Upper lobe of left lung (tissue), 6 donors: ENCODE data around the gene BIRC6. TPM values are rescaled to one million over a fixed set of nuclear protein-coding genes. Genes with fewer than 3 reads are reported as not detected.

ENCODE experiments used
- ATAC-seq, 2 donors: fragments of 200-7000 bp; cut with Tn5 transposase; one replicate each; pipeline ENCODE4 v1.9.1; 2022; ENCODE audit warnings: mild to moderate bottlenecking in 2 of 2, moderate library complexity in 2 of 2; ENCODE audit not compliant: low FRiP score in 2 of 2
- DNase-seq, 2 donors: peaks; one replicate each; pipeline ENCODE4 v3.0.0-alpha.2; 2019 to 2020
- H3K27ac ChIP-seq, 4 donors: fragments of 200-600 bp; sonication (generic); one replicate each; pipeline ENCODE4 v1.5.1; 2016 to 2019
- H3K27me3 ChIP-seq, 4 donors: fragments of 200-600 bp; sonication (generic); one replicate each; pipeline ENCODE4 v1.5.1; 2017 to 2019
- H3K36me3 ChIP-seq, 4 donors: fragments of 200-600 bp; sonication (generic); one replicate each; pipeline ENCODE4 v1.5.1; 2016 to 2019
- H3K4me1 ChIP-seq, 4 donors: fragments of 200-600 bp; sonication (generic); one replicate each; pipeline ENCODE4 v1.5.1; 2018 to 2019
- H3K4me3 ChIP-seq, 4 donors: fragments of 200-600 bp; sonication (generic); one replicate each; pipeline ENCODE4 v1.5.1; 2017 to 2019; ENCODE audit warnings: mild to moderate bottlenecking in 2 of 4, moderate library complexity in 1 of 4
- H3K9me3 ChIP-seq, 4 donors: fragments of 200-600 bp; sonication (generic); one replicate each; pipeline ENCODE4 v1.5.1; 2018 to 2019
- EP300 ChIP-seq, 4 donors: sonication (generic); formaldehyde crosslinking; IDR thresholded peaks; one replicate each; pipeline ENCODE4 v1.5.1; 2017; ENCODE audit warnings: antibody characterized with exemption in 4 of 4, control low read depth in 2 of 4
- POLR2A ChIP-seq, 4 donors: fragments of 450-650 bp; IDR thresholded peaks; one replicate each; pipeline ENCODE4 v1.5.1; 2016 to 2017; ENCODE audit warnings: antibody characterized with exemption in 4 of 4, mild to moderate bottlenecking in 2 of 4
- POLR2AphosphoS5 ChIP-seq, 2 donors: sonication (generic); formaldehyde crosslinking; IDR thresholded peaks; one replicate each; pipeline ENCODE4 v1.5.1; 2017; ENCODE audit warnings: antibody characterized with exemption in 2 of 2
- WGBS, 2 donors: methylation state at CpG; one replicate each; pipeline ENCODE4 v1.1.5; 2017 to 2018; 5-methylcytosine and 5-hydroxymethylcytosine counted together
- total RNA-seq, 6 donors: library from RNA; depleted of rRNA in 4 of 6; stranded (reverse); fragments of >200 nt in 4 of 6; gene quantifications; one replicate each; pipeline versions ENCODE4 v1.1.0 to v1.2.1, GENCODE V29; 2016 to 2021
- TF ChIP-seq, protein P1 (sequence below), 6 experiments: fragments of 450-650 bp in 4 of 6; fragments of 200-600 bp in 2 of 6; sonication (generic) in 2 of 6; IDR thresholded peaks; one replicate each; pipeline ENCODE4 v1.5.1; 2016 to 2019; ENCODE audit warnings: antibody characterized with exemption in 6 of 6
- donor health status: DM: no; HTN: no; CAD: no; lungs with moderate emphysema.
- donor health status: DM: no; HTN: yes; CAD: no; lungs with severe emphysema.

BIRC6 gene
- total RNA-seq, 6 donors from 2014 or later: 60.4 to 198 (median 101) TPM

DNA sequence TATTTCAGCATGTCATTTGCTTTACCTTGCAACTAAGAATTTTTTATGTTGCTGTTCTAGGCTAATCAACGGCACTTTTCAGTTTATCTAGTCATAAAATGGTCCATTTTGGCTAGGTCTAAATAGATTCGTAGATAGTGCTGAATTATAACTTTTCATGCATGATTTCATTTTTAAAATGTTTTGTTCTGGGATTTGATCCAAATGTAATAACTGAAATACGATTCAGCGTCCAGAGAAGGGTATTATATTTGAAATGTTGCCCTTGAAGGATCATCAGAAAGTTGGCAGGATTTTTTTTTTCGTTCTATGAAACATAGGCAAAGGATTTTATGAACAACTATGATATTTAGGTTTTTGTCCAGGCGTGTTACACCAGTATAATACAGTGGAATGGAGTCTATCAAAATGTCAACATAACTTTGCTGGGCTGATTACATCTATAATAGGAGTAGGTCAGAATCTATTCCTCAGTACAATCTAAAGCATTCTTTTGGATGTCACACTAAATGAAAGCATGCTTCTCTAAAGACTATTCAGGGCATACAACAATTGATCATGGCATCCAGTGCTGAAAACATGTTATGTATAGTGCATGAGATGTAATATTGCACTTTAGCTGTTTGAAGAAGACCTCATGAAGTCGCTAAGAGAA is 295.9 kb downstream of the BIRC6 start:
- Histone ChIP-seq H3K36me3 (peaks cover 0 to 56% (median 14%) of the 10 kb centered on the region in 4 donors), H3K27ac (no peak overlapping the region), H3K27me3 (no peaks in the 10 kb centered on the region), H3K4me1 (no peaks in the 10 kb centered on the region), H3K4me3 (no peak overlapping the region), H3K9me3 (no peaks in the 10 kb centered on the region)
- TF ChIP-seq EP300 (IDR thresholded peaks at IDR 0.05) (no peak), POLR2AphosphoS5 (IDR thresholded peaks at IDR 0.05) (no peak), POLR2A (IDR thresholded peaks at IDR 0.05) (no peak)
- TF ChIP-seq, protein P1, sequence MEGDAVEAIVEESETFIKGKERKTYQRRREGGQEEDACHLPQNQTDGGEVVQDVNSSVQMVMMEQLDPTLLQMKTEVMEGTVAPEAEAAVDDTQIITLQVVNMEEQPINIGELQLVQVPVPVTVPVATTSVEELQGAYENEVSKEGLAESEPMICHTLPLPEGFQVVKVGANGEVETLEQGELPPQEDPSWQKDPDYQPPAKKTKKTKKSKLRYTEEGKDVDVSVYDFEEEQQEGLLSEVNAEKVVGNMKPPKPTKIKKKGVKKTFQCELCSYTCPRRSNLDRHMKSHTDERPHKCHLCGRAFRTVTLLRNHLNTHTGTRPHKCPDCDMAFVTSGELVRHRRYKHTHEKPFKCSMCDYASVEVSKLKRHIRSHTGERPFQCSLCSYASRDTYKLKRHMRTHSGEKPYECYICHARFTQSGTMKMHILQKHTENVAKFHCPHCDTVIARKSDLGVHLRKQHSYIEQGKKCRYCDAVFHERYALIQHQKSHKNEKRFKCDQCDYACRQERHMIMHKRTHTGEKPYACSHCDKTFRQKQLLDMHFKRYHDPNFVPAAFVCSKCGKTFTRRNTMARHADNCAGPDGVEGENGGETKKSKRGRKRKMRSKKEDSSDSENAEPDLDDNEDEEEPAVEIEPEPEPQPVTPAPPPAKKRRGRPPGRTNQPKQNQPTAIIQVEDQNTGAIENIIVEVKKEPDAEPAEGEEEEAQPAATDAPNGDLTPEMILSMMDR (IDR thresholded peaks at IDR 0.05): no peak
- ATAC-seq: no peak
- WGBS, 2 donors: 78 to 81% methylated on average over 7 of the region's 7 CpGs
- DNase-seq: no peak

DNA sequence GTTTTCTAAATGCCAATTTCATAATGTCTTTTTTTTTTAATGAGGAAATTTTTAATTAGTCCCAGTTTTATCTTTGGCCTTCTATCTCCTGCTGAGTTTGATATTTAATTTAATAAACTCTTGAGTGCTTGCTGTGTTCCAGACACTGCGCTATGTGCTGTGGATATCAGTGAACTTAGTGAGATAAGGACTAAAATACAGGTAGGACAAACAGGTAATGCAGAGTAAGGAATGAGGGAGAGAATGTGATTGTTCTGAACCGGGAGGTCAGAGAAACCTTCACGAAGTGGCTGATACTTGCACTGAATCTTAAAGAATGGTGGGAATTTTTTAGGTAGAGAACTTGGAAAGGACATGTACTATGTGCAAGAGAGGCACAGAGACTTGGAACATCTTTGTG is 299.2 kb downstream of the BIRC6 start:
- Histone ChIP-seq H3K27me3 (no peaks in the 10 kb centered on the region), H3K9me3 (no peaks in the 10 kb centered on the region), H3K27ac (no peak overlapping the region), H3K4me3 (no peak overlapping the region), H3K4me1 (no peaks in the 10 kb centered on the region), H3K36me3 (peaks cover 0 to 27% (median 5%) of the 10 kb centered on the region in 4 donors)
- DNase-seq: no peak
- WGBS, 2 donors: 82 to 83% methylated on average over 3 of the region's 3 CpGs
- no peak for ATAC-seq
- TF ChIP-seq, protein P1 (IDR thresholded peaks at IDR 0.05): no peak
- TF ChIP-seq POLR2AphosphoS5 (IDR thresholded peaks at IDR 0.05): no peak
- TF ChIP-seq POLR2A (IDR thresholded peaks at IDR 0.05): no peak
- TF ChIP-seq EP300 (IDR thresholded peaks at IDR 0.05): no peak

- no peak overlapping the region for H3K4me3 ChIP-seq
- no peaks in the 10 kb centered on the region for H3K36me3 ChIP-seq
- no peak for ATAC-seq
- no peaks in the 10 kb centered on the region for H3K9me3 ChIP-seq
- no peak for DNase-seq
- no peaks in the 10 kb centered on the region for H3K27me3 ChIP-seq
- WGBS, 2 donors: 90 to 96% methylated on average over 8 of the region's 8 CpGs
- TF ChIP-seq, protein P1 (IDR thresholded peaks at IDR 0.05): no peak
- TF ChIP-seq POLR2A (IDR thresholded peaks at IDR 0.05): no peak
- no peak for TF ChIP-seq POLR2AphosphoS5 (IDR thresholded peaks at IDR 0.05)
- no peak for TF ChIP-seq EP300 (IDR thresholded peaks at IDR 0.05)
- H3K27ac ChIP-seq: no peak overlapping the region
- no peaks in the 10 kb centered on the region for H3K4me1 ChIP-seq
Measured at GRCh38 chr2:32663864-32664263, 307.0 kb downstream of the BIRC6 start.

DNA sequence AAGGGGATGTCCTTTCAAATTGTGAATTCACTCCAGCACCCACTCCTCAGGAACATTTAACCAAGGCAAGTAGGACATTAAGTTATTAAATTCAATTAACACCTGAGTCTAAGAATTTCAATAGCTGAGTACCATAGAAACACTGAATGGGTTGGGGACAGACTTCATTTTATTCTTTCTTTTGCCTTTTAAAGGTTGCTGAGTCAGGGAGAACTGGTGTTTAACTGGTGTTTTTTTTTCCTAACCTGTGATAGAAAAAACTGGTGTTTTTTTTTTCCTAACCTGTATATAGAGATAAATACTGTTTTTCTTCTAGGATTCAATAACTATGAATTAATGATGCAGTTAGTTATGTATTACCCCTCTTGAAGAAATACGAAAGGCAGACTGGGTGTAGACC is 309.9 kb downstream of the BIRC6 start:
- Histone ChIP-seq H3K27me3 (no peaks in the 10 kb centered on the region), H3K4me3 (no peak overlapping the region), H3K27ac (no peak overlapping the region), H3K36me3 (peaks cover 0 to 4% (median 0%) of the 10 kb centered on the region in 4 donors), H3K4me1 (no peaks in the 10 kb centered on the region), H3K9me3 (no peaks in the 10 kb centered on the region)
- TF ChIP-seq POLR2AphosphoS5 (IDR thresholded peaks at IDR 0.05) (no peak), POLR2A (IDR thresholded peaks at IDR 0.05) (no peak), EP300 (IDR thresholded peaks at IDR 0.05) (no peak)
- TF ChIP-seq, protein P1 (IDR thresholded peaks at IDR 0.05): no peak
- 96 to 98% methylated on average over 1 of the region's 1 CpG for WGBS, 2 donors
- ATAC-seq (no peak), DNase-seq (no peak)

- Histone ChIP-seq H3K27ac (no peak overlapping the region), H3K9me3 (no peaks in the 10 kb centered on the region), H3K4me1 (no peaks in the 10 kb centered on the region), H3K4me3 (no peak overlapping the region), H3K27me3 (no peaks in the 10 kb centered on the region), H3K36me3 (peaks cover 0 to 8% (median under 1%) of the 10 kb centered on the region in 4 donors)
- DNase-seq: no peak
- TF ChIP-seq POLR2AphosphoS5 (IDR thresholded peaks at IDR 0.05) (no peak), EP300 (IDR thresholded peaks at IDR 0.05) (no peak), POLR2A (IDR thresholded peaks at IDR 0.05) (no peak)
- TF ChIP-seq, protein P1 (IDR thresholded peaks at IDR 0.05): no peak
- 88 to 89% methylated on average over 1 of the region's 1 CpG for WGBS, 2 donors
- no peak for ATAC-seq
Measured at GRCh38 chr2:32668254-32668653, 311.4 kb downstream of the BIRC6 start.
